Skeletal muscle satellite cell (primary cell): ENCODE data around the gene CCDC47.

Experiments
- H3K27me3 ChIP-seq: 2 replicates; pipeline ENCODE4 v1.7.0; 2013; ENCODE audit warnings: low read length; ENCODE audit not compliant: control insufficient read depth, insufficient read depth
- H3K36me3 ChIP-seq: 2 replicates; pipeline ENCODE4 v1.7.0; 2013; ENCODE audit warnings: mild to moderate bottlenecking, control low read depth, low read length; ENCODE audit not compliant: insufficient read depth
- H3K4me1 ChIP-seq: 2 replicates; pipeline ENCODE4 v1.7.0; 2013; ENCODE audit warnings: low read length; ENCODE audit not compliant: control insufficient read depth, insufficient read depth
- H3K4me2 ChIP-seq: 2 replicates; pipeline ENCODE4 v1.7.0; 2013; ENCODE audit warnings: mild to moderate bottlenecking, low read length
- H3K4me3 ChIP-seq: 2 replicates; pipeline ENCODE4 v1.7.0; 2013; ENCODE audit warnings: low read length
- H3K9ac ChIP-seq: 2 replicates; pipeline ENCODE4 v1.7.0; 2013; ENCODE audit warnings: mild to moderate bottlenecking, low read depth, low read length, moderate library complexity
- H3K9me3 ChIP-seq: replicated peaks from 2 replicates; pipeline ENCODE4 v1.7.0; 2013; ENCODE audit warnings: mild to moderate bottlenecking, control low read depth, low read length

CCDC47 gene

DNA sequence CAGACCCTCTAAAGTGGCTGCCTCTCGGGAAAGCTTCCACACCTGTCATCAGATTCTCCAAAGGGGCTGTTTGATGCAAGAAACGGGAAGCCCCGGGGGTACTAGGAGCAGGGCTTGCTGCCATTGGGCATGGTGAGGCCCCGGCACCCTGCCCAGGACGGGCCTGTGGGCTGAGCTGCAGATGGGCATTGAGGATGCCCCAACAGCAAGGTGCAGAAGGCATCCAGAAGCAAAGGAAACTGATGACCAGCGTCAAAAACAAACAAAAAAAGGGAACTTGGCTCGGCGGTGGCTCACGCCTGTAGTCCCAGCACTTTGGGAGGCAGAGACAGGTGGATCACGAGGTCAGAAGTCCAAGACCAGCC, 72.0 kb downstream of the CCDC47 start:
- Histone ChIP-seq H3K9ac (peak overlapping the region; percentile 79), H3K27me3 (no peaks in the 10 kb centered on the region), H3K4me2 (peak overlapping the region; percentile 72), H3K4me3 (peak overlapping the region; percentile 59), H3K36me3 (peaks cover 24% of the 10 kb centered on the region), H3K9me3 (no peaks in the 10 kb centered on the region), H3K4me1 (peaks cover 14% of the 10 kb centered on the region)

GRCh38 chr17:63700528-63701455, 72.6 kb downstream of the CCDC47 start:
- Histone ChIP-seq H3K27me3 (no peaks in the 10 kb centered on the region), H3K4me3 (peak overlapping the region; percentile 72), H3K36me3 (peaks cover 23% of the 10 kb centered on the region), H3K9me3 (no peaks in the 10 kb centered on the region), H3K9ac (peak overlapping the region; percentile 79), H3K4me1 (peaks cover 14% of the 10 kb centered on the region), H3K4me2 (peak overlapping the region; percentile 72)

DNA sequence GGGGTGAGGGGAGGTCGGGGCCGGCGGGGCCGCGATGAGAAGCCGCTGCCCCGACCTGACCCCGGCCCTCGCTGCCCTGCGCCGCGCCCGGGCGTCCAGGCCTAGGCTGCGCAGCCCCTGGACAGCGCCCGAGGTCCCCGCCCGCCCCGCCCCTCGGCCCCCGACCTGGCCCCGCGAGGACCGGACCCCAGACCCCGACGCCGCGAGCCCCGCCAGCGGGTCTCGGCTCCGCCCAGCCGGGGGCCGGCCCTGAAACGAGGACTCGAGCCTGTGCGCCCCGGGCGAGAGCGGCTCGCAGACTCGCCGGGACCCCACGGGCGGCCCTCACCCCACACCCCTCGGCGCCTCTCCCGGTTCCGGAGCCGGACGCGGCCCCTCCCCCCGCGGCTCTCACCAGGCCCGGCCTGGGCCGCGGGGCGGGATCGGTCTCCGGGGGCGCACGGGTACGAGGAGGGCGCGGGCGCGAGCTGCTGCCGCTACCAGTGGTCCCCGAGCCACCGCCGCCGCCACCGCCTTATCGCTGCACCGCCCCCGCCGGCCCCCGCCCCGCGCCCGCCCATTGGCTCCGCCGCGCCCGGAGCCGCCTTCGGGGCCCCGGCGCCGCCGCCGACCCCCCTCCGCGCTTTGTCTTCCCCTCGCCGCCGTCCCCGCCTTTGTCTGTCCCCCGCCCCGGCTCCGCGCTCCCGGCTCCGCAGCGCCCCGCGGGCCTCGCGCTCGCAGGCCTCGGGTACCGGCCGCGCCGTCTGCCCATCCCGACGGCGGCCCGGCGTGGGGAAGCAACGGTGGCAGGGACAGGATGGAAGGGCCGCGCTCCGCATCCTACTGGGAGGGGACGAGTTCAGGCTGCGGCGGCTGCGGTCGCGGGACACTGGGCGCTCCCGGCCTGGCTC, 73.5 kb downstream of the CCDC47 start, which contains the start of gene LIMD2:
TSS of gene LIMD2 (minus strand) at position 488 of the 890 bp plus-strand sequence. CDS start 827 bp downstream, outside the sequence.
- H3K4me1 ChIP-seq = peaks cover 14% of the 10 kb centered on the region
- H3K4me2 ChIP-seq = peak within 1 kb of the TSS; percentile 88
- H3K4me3 ChIP-seq = peak within 1 kb of the TSS; percentile 72
- H3K36me3 ChIP-seq = peaks cover 19% of the 10 kb centered on the region
- no peaks in the 10 kb centered on the region for H3K27me3 ChIP-seq
- H3K9me3 ChIP-seq = no peaks in the 10 kb centered on the region
- H3K9ac ChIP-seq = peak within 1 kb of the TSS; percentile 79

DNA sequence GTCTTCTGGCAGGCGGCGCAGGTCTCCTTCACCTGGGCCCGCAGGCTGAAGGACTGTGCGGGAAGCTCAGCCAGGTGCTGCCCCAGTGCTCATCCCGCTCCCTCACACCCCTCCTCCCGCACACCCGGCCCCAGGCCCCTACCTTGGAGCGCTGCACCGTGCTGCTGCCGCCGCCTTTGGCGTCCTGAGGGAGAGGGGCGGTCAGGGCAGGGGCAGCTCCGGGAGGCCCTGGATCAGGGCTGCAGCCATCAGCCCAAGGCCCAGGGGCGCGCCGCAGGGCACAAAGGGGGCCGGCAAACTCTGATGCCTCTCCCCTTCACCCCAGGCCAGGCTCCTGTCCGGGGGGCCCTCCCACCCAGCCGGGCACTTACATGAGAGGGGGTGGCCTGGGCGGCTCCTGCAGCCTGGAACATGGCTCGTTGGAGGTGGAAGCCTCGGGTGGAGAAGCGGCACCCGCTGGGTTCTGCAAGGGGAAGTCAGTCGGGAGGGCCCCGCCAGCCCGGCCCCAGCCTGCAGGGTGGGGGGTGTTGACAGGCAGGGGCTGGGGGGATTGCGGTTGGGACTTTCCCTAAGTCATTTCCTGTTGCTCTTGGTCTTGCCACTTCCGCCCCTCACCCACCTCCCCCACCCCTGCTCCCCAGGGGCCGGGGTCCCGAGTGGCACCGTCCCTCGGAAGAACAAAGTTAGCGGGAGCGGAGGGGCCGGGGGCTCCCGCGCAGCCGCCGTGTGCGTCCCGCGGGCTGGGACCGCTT, 74.3 kb downstream of the CCDC47 start:
- H3K36me3 ChIP-seq = peaks cover 21% of the 10 kb centered on the region
- H3K9me3 ChIP-seq = no peaks in the 10 kb centered on the region
- no peaks in the 10 kb centered on the region for H3K27me3 ChIP-seq
- peaks cover 14% of the 10 kb centered on the region for H3K4me1 ChIP-seq
- peak overlapping the region; percentile 72 for H3K4me3 ChIP-seq
- H3K9ac ChIP-seq = peak overlapping the region; percentile 79
- peak overlapping the region; percentile 88 for H3K4me2 ChIP-seq

GRCh38 chr17:63698381-63698885, 75.0 kb downstream of the CCDC47 start:
- peak overlapping the region; percentile 88 for H3K4me2 ChIP-seq
- H3K4me3 ChIP-seq = peak overlapping the region; percentile 72
- no peaks in the 10 kb centered on the region for H3K9me3 ChIP-seq
- H3K9ac ChIP-seq = peak overlapping the region; percentile 79
- H3K27me3 ChIP-seq = no peaks in the 10 kb centered on the region
- peaks cover 22% of the 10 kb centered on the region for H3K36me3 ChIP-seq
- peaks cover 14% of the 10 kb centered on the region for H3K4me1 ChIP-seq

DNA sequence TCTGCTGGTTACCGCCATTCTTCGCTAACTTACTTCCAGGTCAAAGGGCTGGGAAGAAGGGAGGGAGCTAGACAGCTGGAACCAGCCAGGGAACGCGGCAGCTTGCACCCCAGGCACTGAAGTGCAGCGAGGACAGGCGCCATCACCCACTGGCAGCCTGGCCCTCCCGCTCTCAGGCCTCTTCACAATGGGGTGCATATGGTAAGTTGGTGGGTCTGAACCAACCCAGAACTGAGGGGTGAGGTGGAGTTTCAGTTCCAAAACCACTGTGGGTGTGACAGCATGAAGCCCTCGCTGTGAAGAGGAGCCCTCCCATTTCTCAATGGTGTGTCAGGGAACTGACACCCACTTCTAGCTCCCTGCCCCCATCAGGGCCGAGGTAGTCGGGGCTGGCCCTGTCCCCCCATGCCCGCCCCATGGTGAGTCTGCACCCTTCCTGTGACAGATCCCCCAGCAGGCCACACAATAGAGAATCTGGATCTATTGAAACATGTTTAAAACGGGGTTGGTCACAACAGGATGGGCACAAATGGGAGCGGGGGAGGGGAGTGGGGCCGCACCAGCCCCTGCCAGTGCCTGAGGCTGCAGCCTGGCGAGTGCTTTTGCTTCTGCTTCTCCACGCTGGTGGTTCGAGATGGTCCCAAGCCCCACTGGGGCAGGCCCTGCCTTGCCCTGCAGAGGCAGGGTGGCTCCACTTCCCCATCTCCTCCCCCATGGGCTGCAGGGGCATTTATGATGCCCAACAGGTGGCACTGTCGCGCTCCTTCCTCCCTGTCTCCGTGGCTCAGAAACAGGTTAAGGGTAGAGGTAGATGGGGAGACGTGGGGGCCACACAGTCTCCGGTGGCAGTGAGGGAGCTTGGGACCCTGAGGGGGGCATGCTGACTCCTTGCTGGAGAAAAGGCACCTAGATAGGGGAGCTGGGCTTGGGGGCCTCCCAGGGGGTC, 75.8 kb downstream of the CCDC47 start:
- Histone ChIP-seq H3K9ac (no peak overlapping the region), H3K4me2 (peak overlapping the region; percentile 61), H3K4me3 (no peak overlapping the region), H3K36me3 (peaks cover 15% of the 10 kb centered on the region), H3K27me3 (no peaks in the 10 kb centered on the region), H3K9me3 (no peaks in the 10 kb centered on the region), H3K4me1 (peaks cover 14% of the 10 kb centered on the region)

DNA sequence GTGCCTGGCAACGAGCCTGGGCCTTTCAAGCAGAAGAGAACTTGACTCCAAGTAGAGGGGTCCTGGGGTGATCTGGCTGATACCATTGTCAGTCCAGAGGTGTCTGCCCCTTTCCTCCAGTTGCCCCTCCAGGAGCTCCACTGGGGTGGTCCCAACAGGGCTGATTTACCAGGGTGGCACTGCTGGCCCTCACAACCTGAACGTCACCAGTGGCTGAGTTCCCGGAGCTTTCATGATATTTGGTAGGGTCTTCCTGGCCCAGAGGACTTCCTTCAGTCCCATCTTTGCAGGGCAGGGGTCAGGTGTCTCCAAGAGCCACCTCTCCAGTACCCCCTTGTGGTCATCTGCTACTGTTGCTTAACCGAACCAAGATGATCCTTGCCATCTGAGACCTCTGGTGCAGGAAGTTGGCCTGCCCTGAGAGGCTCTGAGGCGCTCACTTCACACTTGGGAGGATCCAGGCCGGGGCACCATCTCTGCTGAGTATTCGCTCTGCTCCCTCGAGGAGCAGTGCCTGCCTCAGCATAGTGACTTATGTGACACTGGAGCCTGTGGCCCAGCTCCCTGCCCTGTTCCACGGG, 76.9 kb downstream of the CCDC47 start:
- Histone ChIP-seq H3K4me2 (no peak overlapping the region), H3K9ac (no peak overlapping the region), H3K36me3 (peaks cover 21% of the 10 kb centered on the region), H3K9me3 (no peaks in the 10 kb centered on the region), H3K4me3 (no peak overlapping the region), H3K27me3 (no peaks in the 10 kb centered on the region), H3K4me1 (peaks cover 13% of the 10 kb centered on the region)

GRCh38 chr17:63695889-63696288, 77.5 kb downstream of the CCDC47 start:
- Histone ChIP-seq H3K36me3 (peaks cover 27% of the 10 kb centered on the region), H3K27me3 (no peaks in the 10 kb centered on the region), H3K9me3 (no peaks in the 10 kb centered on the region), H3K9ac (no peak overlapping the region), H3K4me2 (no peak overlapping the region), H3K4me1 (peaks cover 7% of the 10 kb centered on the region), H3K4me3 (no peak overlapping the region)
